HG03439 (cell line): ENCODE data around the gene S100B.

Source experiments
- ATAC-seq: cut with Tn5 transposase; IDR thresholded peaks from one replicate; pipeline ENCODE4 v1.9.1; 2021; ENCODE audit warnings: mild to moderate bottlenecking, moderate library complexity; ENCODE audit not compliant: unreplicated experiment

The S100B gene

DNA sequence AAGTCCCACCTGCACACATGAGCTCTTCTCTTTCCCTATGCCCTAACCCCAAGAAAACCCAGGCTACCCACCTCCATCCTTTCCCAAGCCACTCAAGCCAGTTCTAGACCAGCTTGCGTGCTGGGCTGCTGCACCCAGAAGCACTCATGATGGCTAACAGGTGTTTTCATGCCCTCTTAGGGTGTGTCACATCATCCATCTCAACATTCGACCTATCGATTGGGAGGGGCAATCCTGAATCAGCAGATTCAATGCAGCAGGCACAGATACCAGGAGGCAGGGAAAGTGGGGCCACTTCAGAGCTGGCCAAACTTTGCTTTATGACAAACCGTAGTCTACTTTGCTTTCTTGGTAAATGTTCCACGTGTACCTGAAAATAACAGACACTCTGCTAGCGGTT lies 24.0 kb upstream of the S100B start:
- ATAC-seq = no peak

DNA sequence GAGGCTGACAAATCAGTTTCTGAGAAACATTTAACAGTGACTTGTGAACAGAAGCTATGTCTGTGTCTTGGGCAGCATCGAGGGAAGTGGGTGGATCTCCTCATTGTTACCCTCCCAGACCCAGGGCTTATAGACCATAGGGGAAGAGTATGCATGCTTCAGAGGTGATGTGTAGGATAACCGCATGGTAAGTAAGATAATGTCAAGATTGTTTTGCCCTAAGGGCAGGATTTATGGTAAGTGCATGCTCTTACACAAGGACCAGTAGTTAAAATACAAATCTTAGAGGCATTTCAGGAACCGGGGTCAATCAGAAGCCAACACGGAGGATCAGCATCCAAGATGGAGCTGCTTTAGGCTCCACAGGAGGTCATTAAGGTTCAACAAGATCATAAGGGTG lies 22.8 kb upstream of the S100B start:
- ATAC-seq = no peak

DNA sequence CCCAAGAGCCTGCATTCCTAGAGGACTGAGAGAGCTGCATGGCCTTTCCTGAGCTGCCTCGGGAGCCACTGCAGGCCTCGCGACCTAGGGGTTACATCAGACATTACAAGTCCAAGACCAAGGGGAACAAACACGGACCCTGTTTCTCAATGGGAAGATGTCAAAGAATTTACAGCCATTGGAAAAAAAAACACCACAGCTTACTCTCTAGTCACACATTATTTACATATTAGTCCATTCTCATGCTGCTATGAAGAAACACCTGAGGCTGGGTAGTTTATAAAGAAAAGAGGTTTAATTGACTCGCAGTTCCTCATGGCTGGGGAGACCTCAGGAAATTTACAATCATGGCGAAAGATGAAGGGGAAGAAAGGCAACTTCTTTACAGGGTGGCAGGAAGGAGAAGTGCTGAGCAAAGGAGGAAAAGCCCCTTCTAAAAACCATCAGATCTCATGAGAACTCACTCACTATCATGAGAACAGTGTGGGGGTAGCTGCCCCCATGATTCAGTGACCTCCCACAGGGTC lies 22.2 kb upstream of the S100B start:
- no peak for ATAC-seq

DNA sequence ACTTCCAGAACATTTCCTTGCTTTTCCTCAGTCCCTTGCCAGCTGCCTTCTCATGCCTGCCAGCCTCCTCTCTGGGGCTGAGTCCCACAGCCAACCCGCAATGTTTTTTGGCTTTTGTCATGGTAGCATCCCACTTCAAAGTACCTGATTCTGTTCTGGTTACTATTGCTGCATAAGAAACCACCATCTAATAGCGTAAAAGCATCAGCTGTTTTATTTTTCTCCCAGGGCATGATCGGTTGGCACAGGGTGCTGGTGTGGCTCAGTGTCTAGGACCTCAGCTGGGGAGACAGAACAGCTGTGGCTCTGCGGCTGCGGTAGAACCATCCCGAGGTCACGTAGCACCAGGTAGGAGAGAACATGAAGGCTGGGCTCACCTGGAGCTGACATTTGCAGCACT lies 21.7 kb upstream of the S100B start:
- no peak for ATAC-seq

DNA sequence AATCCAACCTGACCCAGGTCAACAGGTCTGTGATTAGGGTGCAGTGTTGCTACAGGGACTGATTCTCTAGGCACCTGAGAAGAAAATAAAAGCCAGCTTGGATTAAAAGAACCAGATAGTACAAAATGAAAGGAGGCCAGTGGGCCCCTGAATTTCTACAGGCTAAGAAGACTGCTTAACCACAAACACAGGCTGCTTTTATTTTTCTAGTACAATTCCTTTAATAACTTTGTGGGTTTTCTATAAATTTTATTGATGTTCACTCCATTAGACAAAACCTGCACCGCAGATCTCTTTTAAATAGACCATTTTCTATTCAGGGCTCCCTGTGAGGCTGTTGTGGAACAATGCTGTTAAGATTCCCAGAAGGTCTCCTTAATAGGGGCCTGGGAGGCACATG lies 20.9 kb upstream of the S100B start:
- no peak for ATAC-seq

DNA sequence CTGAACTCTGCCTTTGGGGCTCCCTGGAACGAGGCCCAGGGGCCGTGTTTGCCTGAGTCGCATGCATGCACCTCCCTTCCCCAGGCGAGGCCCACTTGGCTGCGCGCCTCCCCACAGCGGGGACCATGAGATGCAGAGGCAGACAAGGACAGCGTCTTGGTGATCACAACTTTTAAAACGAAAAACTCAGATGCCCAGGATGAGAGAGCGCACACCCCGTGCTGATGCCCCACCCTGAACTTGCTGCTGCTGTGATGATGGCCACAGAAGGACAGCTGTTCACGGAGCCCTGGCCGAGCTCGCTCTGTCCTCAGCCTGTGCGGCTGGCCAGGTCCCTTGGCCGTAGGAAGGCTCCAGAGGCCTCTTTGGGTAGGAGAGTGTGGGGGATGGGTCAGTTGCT lies 19.2 kb upstream of the S100B start:
- no peak for ATAC-seq

DNA sequence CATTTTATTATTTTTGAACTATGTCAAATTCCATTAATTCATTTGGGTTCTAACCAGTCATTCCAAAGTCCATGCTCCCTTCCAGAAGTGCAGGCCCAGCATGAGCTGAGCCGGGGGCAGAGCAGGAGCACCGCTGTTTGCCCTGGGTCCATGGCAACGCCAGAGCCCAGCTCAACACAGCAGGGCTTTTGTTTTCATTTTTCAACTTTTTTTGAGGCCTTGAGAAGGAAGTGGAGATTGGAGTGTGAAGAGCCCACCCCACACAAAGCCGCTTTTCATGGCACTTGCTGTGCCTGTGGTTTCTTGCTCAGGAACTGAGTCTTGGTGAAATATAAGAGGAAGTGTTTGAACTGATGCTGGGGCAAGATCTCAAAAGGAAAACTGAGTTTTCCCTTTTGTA lies 17.3 kb upstream of the S100B start:
- ATAC-seq = no peak

DNA sequence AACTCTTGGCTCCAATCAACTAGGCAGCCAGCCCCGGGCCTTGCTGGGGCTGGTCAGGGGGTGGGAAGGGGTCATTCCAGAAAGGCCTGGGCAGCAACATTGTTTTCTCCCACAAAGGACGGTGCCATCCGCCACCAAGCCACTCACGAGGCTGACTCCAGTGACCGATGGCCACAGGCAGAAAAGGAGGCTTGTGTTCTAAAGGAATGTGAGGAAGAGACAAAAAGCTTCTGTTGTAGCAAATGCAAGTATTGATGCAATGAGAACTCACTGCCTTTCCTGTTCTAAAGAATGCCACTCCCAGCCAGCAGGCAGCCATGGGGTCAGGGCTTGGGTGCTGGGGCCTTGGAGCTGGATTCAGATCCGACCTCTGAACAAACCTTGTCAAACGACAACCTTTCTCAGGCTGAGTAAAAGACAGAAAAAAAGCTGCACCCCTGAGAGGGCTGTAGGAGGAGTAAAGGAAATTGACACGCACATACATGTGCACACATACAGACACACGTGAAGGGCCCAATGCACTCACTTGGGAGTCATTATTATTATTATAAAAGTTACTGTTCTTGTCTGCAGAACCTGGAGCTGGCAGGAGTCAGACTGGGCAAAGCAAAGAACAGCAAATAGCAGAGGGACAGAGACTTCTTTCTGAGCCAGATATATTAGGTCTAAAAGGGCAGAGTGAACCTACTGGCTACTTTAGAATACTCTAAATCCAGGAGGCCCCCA lies 16.7 kb upstream of the S100B start:
- no peak for ATAC-seq

DNA sequence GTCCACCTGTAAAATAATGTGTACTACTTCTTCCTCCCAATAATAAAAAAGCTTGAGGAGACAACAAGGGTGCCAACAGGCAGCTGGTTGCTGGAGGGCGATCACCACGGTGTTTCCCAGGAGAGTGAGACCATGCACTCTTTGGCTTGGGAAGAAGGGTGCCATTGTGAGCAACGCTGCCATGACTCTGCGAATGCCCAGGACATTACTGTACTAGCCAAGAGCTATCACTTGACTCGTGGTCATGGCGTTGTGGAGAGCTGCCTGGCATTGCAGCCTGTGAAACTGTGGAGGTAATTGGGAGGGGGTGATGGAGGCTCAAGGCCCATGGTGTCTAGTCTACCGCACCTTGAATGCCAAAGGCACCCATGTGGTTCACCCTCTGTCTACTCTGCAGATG lies 16.0 kb upstream of the S100B start:
- ATAC-seq = no peak

DNA sequence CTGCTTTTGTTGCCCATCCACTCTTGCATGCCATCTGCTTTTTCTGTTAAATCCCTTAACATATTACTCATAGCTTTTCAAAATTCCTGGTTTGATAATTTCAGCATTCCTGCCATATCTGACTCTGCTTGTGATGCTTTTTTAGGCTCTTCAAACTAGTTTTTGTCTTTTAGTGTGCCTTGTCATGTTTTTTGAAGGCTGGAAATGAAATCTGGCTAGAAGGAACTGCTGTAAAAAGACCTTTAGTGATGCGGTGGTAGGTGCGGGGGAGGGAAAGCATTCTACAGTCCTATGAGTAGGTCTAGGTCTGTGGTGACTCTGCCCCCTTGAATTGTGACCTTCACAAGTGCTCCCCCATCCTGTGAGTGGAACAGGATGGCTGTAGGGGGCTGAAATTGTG lies 15.0 kb upstream of the S100B start:
- no peak for ATAC-seq

DNA sequence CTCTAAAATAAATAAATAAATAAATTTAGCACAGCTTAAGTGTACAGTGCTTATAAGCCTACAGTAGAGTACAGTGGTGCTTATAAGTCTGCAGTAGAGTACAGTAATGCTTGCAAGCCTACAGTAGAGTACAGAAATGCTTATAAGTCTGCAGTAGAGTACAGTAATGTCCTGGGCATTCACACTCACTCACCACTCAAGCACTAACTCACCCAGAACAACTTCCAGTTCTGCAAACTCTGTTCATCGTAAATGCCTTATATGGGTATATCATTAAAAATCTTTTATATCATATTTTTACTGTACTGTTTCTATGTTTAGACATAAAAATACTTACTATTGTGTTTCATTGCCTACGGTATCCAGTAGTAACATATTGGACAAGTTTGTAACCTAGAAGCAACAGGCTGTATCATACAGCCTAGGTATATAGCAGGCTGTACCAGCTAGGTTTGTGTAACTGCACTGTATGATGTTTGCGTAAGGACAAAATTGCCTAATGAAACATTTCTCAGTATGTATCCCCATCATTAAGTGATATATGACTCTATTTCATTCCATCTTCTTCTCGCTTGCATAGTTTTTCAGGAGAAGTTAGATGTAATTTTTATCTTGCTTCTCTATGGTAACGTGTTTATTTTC lies 14.0 kb upstream of the S100B start:
- no peak for ATAC-seq

DNA sequence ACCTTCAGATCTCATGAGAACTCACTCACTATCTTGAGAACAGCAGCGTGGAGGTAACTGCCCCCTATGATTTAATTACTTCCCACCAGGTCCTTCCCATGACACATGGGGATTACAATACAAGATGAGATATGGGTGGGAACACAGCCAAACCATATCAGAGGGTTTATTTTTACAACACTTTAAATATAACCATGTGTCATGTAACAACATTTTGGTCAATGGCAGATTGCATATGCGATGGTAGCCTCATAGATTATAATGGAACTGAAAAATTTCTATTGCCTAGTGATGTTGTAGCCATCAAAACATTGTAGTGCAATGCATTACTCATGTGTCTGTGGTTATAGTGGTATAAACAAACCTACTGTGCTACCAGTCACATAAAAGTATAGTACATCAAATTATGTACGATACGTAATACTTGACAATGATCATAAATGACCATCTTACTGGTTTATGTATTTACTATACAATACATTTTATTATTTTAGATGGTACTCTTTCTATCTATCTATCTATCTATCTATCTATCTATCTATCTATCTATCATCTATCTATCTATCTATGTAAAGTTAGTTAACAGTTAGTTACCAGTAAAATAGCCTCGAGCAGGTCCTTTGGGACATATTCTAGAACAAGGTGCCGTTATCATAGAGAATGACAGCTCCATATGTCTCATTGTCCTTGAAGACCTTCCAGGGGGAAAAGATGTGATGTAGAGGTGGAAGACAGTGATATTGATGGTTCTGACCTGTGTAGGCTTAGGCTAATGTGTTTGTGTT lies 12.6 kb upstream of the S100B start:
- no peak for ATAC-seq

DNA sequence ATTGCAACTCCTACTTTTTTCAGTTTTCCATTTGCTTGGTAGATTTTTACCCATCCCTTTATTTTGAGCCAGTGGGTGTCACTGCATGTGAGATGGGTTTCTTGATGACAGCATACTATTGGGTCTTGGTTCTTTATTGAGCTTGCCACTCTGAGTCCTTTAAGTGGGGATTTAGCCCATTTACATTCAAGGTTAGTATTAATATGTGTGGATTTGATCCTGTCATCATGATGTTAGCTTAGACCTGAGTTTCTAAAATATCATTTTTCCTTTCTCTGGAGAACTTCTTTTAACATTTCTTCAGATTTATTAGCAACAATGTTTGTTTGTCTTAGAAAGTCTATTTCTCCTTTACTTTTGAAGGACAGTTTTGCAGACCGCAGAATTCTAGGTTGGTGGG lies 11.8 kb upstream of the S100B start:
- ATAC-seq = no peak

DNA sequence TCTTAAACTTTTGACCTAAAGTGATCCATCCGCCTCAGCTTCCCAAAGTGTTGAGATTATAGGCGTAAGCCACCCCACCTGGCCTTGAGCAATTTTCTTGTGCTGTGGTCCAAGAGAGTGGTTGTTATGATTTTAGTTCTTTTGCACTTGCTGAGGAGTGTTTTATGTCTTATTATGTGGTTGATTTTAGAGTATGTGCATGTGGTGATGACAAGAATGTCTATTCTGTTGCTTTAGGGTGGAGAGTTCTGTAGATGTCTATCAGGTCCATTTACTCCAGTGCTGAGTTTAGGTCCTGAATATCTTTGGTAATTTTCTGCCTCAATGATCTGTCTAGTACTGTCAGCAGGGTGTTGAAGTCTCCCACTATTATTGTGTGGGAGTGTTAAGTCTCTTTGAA lies 11.2 kb upstream of the S100B start:
- ATAC-seq = no peak

DNA sequence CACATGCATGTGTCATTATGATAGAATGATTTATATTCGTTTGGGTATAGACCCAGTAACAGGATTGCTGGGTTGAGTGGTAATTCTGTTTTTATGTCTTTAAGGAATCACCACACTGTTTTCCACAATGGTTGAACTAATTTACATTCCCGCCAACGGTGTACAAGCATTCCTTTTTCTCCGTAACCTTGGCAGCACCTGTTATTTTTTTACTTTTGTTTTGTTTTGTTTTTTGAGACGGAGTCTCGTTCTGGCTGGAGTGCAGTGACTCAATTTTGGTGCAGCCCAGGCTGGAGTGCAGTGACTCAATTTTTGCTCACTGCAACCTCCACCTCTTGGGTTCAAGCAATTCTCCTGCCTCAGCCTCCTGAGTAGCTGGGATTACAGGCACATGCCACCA lies 8.5 kb upstream of the S100B start:
- ATAC-seq = no peak

DNA sequence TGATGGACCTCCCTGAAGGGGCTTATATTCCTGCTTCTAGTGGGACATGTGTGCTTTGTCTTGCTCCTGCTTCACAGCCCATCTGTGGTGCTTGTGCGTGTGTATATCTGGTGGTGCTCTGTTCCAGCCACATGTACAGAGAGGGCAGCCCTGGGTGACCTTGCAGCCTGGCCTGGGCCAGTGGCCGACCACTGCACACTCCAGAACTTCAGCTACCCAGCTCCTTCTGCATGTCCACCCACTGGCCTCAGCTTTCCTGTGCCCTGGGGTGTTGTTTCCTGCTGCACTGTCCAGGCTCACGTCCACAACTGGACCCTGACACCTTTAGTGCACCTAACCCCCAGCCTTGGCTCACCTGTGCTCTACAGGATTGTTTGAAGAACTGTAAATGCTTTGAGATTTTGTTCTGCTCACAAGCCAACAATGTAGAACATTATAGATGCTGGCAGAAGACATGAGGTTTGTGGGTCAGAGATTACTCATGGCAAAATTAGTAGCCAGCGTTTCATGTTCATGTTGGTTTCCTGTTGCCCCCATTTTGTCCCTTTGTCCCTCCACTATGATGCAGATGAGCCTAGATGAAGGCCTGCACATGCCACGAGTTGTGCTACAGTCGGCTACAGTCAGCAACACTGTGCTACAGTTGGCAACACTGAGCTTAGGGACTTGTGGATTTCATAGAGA lies 5.3 kb upstream of the S100B start:
- no peak for ATAC-seq

DNA sequence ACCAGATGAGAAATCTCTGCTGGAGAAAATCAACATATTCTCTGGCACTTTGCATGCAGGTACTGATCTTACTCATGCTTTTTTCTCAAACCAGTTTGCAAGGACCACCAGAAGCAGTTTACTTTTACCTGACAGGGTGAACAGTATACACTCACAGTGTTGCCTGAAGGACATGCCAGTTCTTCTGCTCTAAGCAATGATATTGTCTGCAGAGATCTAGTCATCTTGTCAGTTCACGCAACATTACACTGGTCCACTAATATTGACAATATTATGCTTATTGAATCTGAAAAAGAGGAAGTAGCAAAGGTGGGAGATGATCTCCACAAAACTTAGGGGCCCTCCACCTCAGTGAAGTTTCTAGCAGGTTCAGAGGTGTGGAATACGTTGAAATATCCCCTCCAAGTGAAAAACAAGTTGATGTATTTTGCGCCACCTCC lies 3.8 kb upstream of the S100B start:
- ATAC-seq = peak; percentile 42

DNA sequence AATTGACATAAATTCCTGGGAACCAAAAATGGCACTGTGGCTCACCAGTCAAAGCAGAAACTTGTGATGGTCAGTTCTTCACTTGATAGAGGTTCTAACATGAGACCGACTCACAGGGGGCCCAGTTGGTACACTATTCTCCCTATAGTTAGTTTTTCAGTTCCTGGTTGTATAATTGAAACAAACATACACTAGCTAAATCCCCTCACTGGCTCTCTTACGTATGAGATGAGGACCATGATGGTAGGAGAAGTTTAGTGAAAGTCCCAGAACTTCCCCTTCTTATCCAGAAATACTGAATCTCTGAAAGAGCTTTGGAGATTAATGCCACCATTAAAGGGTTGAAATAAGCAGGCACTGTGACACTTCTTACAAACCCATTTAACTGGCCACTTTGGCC lies 2.8 kb upstream of the S100B start:
- ATAC-seq = no peak

DNA sequence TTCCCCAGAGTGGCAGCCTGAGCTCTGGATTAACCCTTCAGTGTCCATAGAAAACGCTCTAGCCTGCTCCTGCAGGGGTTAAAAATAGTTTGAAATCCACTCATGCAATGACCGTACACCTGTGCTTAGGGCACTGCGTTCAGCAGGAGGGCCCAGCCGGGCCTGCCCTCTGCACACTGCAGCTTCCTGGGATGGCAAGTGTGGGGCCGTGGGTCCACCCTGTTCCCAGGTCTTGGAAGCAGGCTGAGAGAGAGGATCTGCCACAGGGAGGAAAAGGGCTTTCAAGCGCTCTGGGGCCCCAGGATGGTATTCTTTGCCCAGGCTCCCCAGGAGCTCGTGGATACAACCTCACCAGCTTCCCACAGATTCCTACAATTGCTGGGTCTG lies 1.5 kb upstream of the S100B start:
- ATAC-seq = no peak

DNA sequence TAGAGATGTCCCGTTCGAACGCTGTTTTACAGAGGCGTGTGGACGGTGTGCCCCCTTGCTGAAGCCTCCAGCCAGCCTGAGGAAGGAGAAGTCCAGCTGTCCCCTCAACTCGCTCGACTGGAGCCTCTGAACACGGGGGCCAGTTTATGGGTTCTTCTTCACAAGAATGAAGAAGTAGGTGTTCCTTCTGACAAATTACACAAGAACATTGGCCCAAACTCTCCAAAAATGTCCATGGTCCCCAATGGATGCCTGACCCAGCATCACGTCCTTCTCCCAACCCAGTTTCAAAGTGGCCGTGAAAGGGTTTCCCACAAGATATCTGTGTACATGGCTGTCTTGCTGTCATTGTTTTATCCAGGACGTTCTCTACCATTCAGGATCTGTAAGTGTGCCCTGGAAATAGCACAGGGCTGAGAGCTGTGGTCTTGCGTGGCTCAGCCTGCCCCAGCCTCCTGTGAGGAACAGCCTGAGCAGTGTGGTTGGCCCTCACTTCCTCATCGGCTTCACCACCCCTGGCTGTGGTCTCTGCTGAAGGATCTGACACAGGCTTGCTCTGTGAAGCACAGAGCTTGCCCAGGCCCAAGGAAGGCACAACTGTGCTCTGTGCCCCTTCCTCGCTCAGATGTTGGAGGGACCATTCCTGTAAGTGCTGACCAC lies 1.0 kb upstream of the S100B start:
- no peak for ATAC-seq
